ENCODE results near the gene LYPD6.
A peak's percentile ranks its signal among the peaks of the same experiment; 100 is the strongest.

The LYPD6 gene

DNA sequence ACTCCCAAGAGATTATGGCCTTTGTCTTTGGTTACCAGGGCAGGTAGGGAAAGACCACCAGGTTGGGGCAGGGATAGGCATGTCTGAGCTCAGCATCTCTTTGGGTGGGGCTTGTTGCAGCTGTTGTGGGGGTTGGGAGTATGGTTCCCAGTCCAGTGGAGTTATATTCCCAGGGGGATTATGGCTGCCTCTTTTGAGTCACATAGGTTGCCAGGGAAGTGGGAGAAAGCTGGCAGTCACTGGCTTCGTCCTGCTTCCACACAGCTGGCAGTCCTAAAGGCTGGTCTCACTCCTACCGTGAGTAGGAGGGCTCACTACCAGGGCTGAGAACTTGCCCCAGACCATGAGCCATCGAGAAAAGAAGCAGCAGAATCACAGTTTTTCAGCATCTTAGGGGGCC is 79.1 kb downstream of the LYPD6 start:
- no peak for DNase-seq (ENCODE audit: low read depth, low spot score)

DNA sequence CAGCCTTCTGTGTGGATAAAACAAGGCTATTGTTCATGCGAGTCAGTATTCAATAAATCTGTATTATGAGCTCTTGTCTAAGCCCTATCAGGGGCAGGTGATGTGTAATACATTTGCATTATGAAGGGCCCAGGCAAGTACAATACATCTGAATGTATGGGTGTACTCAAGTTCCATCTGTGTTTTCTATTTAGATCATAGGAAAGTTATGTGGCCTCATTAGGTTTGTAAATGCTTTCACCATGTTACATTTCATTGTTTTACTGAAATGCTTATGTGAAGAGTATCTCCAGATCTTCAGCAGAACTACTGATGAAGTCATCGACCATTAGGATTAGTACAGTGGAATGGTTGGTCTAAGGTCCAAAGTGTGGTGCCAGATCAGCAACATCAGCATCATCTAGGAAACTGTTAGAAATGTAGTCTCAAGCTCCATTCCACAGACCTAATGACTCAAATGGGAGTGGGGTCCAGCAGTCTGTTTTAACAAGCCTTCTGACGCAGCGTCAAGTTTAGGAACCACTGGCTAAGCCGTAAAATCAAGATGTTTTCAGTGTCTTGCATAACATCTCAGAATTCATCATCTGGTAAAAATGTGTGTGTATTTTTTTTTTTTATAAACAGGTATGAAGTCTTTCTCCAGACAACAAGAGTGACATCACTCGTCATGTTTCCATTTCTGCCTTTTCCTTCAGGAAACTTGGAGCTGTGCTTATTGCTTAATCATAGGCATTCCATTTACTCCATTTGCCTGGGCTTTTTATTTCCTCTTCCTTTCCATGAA is 80.5 kb downstream of the LYPD6 start:
- no peak for DNase-seq (ENCODE audit: low read depth, low spot score)

DNA sequence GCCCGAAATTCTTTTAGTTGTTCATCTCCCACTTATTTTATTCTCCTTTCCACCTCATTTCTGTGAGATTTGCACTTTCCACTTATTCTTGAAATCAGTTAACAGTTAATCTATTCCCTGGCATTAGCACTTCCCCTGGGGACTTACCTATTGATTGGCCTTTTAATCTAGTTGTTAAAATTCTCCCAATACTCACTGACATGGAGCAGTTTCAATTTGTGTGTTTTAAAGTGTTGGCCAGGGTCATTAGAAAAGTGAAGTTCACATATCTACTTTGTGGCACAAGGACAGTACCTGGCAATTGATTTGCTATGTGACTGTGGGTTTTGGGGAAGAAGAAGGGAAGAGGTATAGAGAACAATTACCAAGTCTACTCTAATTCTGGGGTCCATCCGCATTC is 83.1 kb downstream of the LYPD6 start:
- no peak for DNase-seq (ENCODE audit: low read depth, low spot score)

DNA sequence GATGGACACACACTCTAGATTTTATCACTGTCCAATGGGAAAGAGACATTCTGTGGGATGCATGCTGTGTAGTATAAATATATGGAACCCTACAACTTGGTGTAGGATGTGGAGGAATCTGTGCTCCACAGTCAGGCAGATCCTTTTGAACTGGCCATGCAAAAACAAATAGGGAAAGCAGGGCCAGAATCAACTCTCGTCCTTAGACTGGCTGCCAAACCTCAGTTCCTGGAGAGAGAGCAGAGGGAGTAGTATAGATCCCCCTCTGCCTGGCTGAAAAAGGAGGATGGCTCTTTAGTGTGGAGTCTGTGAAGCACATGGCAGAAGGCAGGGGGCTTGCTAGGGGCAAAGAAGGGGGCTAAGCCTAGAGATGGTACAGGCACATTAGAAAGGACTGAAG is 84.7 kb downstream of the LYPD6 start:
- DNase-seq (ENCODE audit: low read depth, low spot score): peak; percentile 1

DNA sequence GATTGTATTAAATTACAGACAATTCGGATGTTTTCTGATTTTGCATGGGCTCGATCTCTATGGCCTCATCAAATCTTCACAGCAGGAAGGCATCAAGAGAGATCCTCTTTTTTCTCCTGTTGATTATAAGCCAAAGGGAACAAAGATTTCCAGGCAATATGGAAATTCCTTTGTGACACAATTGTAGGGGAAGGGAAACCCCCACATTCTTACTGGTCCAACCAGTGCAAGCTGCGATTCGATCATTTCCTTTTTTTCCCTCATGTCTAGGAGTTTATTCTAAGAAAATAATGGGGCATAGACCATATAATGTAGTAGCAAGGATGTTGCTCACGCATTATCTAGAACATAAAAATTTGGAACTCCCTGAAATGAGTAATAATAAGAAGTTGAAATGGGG is 87.7 kb downstream of the LYPD6 start:
- no peak for DNase-seq (ENCODE audit: low read depth, low spot score)

DNA sequence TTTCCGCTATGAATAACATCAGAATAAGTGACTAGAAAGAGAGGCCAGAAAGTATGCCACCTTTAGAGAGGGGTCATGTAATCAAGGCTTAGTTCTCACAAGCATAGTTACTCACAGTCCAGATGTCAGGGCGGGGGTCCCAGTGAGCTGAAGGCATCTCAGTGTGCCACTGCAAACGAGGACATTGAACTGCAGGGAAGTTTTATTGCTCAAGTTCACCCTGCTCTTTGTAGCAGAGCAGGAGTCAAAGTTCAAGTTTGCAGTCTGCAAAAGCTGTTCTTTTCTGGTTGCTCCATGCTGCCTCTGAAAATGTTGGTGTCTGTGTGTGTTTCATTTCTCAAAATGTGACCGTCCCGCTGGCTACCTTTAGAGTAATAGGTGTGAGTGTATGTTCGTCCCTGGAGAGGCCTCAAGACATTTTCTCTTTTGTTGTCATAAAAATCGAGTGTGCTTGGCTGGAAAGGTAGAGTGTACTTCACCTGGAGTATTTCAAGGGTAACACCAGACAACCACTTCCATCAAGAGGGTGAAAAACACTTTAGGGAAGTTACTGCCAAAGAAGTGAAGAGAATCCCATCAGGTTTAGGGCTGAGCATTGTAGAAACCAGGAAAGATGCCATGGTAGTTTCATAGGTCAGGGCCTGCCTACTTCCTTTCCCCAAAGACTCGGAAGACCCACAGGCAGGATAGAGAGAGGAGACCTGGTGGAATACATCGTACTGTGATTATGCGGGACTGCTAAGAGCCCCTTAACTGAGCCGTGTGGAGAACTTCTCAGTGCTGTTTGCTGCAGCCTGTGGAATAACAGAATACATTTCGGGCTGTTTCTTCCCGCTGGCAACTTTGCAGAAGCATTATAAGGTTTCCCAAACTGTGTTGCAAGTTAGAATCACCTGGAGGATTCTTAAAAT is 89.9 kb downstream of the LYPD6 start:
- peak; percentile 10 for DNase-seq (ENCODE audit: low read depth, low spot score)

DNA sequence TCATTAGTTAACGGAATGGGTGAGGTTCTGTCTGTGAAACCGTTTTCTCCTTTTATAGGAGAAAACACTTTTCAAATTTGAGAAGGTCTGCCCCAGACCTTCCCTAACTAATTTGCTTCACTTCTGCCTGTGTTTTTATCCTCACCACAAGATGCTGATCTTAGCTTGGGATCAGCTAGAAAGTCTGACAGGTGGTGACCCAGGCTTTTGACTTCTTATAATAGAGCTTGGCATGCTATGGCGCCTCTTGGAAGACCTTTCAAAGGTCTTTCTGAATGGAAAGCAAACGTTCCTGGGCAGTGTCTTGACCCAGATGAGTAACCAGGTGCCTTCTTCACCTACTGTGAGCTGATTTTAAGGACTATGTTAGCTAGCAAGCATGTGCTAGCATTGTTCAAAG is 91.4 kb downstream of the LYPD6 start:
- no peak for DNase-seq (ENCODE audit: low read depth, low spot score)

DNA sequence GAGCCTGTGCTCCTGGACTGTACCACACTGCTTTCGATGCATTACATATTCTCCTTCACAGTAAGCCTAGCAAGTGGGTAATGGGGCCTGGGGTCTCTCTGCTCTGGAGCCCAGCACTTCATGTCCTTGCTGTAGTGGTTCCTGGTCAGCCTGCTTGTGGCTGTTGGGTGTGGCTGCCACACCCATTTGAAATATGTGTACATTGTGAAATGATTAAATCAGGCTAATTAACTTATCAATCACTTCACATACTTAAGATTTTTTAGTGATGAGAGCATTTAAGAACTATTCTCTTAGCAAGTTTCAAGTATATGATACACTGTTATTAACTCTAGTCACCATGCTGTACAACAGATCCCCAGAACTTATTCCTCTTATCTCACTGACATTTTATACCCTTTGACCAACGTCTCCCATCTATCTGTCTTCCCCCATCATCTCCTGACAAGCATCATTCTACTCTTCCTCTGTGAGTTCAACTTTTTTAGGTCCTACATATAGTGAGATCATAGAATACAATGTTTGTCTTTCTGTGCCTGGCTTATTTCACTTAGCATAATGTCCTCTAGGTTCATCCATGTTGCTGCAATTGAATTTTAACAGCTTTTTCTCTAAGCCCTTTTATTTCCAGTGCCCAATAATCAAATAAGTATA is 92.1 kb downstream of the LYPD6 start:
- no peak for DNase-seq (ENCODE audit: low read depth, low spot score)

DNA sequence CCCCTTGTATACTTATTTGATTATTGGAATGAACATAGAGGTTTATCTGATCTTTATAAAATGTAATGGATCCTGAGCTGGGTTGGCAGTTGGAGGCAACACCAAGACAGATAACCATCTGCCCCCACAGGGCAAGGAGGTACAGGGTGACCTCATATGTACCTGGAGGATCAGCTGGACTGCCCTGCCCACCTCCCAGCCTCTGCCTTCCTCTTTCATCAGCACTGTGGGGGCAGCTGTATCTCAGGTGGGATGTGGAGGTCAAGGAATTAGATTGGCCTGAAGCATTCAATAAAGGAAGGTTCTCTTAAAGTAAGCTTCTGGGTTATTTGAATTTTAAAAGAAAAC is 92.6 kb downstream of the LYPD6 start:
- DNase-seq (ENCODE audit: low read depth, low spot score): no peak

DNA sequence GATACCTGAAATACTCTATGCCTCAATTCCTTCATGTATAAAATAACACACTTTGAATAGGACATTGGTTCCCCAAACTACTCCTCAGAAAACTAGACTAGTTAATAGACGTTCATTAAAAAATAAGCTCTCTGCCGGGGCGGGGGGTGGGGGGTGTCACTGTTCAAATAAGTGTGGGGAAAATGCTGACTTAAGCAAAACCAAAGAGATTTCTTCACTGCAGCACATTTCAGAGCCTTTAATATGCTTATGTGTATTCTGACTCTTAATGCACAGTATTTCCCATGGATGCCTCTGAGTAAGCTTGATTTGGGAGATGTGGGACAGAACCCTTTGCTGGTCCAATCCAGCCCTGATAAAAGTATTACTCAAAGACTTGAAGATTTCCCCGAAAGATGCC is 93.2 kb downstream of the LYPD6 start:
- DNase-seq (ENCODE audit: low read depth, low spot score): no peak

DNA sequence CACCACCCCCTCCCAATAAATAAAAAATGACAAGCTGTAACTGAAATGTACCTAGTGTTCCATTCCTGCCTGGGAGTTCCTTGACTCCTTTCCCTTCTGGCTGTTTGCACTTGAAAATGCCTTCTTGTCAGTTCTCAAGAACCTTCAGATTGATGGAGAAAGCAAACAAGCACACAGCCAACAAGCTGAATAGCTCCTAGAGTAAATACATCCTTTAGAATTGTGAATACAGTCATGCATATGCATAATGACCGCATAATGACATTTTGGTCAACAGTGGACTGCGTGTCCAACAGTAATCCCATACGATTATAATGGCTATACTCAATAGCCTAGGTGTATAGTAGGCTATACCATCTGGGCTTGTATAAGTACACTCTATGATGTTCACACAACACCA is 97.0 kb downstream of the LYPD6 start:
- DNase-seq (ENCODE audit: low read depth, low spot score): no peak

DNA sequence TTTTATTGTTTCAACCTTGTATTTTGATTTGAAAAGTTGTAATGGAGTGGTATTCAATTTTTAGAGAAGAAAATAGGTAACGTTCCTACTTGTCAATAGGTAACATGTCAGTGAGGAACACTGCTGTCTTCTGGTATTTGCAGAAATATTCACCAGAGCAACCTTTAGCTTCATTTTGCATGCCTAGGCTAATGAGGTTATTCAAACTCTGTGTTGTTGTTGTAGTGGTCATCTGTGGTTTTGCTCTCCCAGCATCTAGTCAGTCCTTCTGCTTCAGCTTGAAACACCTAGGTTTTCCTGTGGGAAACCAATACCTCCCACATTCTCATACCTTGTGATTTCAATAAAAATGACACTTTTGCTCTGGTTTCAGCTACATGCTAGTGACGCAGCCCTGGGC is 98.4 kb downstream of the LYPD6 start:
- DNase-seq (ENCODE audit: low read depth, low spot score): no peak

DNA sequence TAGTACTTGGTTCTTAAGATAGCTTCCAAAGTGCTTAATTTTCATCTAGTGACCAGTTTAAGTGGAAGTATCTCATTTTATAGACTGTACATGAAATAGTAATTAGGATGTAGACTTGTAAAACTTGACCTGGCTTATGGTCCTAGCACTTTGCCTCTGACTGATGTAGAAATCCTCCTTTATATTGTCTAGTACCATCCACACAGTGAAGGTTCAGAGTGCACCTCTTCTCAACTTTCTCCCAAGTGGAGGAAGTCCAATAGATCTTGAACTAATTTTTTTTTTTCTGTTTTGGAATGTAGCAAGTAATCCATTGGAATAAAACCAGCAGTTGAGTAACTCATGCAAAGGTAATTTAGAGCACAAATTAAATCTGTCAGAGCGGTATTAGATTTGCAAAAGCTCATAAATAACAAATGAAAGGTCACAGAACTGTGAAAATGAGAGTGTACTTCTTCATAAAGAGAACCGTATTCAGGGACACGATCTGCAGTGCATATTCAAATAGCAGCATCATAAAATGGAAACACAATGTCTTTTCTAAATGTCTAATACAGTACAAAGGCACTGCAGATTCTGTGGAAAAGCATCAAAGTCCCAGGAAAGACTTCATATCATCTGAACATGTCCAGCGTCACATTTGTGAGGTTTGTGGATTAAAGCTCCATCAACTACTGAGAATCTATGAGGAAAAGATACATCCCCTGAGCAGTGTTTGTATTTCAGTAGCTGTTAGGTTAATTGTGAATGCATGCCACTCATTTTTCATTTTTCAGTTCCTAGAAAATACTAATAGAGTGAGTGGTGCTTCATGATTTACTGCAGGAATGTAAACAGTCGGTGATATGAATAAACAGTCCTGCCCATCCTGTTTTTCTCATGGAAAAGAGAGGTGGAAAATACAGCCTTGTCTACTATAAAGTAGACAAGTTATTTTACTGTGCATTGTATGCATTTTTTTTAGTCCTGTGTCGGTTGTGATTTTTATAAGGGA is 100.7 kb downstream of the LYPD6 start:
- DNase-seq (ENCODE audit: low read depth, low spot score): no peak

DNA sequence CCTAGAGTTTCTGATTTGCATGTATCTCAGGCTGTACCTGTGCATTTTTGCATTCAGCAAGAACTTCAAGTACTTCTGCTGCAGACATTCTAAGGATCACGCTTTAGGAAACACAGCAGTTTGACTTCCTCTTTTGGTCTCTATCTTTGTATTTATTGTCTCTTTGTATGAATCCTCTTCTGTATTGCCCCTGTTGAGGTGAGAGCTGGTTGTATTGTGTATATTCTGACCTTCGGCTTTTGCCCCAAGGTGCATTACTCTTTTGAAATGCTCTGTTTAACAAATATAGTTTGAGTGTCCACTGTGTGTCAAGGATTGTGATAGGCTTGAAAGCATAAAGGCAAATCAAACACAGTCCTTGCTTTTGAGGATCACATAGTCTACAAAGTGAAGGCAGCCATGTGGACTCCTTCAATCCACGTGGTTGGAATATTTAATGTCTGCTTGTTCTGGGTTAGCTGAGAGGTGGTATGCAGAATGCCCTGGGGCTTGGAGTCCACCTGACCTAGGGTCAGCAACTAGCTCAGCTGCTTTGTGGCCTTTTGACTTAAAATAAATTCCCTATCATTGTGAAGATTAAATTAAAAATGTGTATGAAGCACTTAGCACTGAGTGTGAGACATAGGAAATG is 108.1 kb downstream of the LYPD6 start:
- no peak for DNase-seq (ENCODE audit: low read depth, low spot score)

DNA sequence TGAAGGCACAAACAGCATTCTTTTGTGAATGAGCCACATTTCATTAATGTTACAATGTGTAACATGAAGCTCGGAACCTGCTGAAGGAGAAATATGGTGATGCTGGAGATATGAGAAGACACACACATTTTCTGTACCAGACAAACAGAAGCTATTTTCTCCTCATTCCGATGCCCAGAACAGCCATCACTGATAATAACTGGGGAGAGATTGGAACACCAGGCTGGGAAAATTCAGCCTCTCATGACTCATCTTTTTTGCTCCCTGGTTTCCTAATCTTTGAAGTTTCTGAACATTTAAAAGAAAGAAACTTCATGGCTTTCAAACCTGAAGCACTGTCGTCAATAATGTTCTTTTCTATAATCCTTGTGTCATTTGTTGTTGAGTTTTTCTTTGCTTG is 110.9 kb downstream of the LYPD6 start:
- DNase-seq (ENCODE audit: low read depth, low spot score): no peak

DNA sequence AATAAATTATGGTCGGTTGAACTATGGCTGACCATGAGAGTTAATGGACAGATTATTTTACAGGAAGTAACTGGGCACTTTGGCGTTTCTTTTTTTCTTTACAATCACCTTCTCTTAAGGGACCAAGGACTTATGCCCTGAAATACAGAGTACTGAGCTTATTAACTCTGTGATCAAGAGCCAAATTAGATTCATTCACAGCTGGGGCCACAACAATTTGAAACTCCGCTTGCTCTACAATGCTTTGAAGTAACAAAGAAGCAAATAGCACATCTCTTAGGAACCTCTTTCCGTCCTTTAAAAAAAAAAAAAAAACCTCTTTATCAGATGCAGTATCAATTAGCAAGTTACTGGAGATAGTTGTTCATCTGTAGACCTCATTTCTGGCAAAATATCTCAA is 112.0 kb downstream of the LYPD6 start:
- DNase-seq (ENCODE audit: low read depth, low spot score): no peak

DNA sequence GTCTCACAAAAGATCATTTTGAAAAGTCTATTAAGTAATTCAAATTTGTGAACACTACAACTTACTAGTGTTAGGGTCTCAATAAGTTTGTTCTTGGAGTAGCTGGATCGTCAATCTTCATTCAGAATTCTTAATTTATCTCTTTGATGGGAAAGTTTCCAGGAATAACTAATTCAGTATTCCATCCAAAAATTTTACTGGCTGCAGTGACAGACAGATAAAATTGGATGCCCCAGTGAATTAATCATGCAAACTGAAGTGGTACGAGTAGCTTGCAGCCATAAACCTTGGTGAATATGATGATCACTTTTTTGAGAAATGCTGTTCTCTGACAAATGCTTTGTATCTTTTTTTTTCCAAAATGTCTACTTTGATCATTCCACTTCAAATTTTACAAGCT is 112.8 kb downstream of the LYPD6 start:
- no peak for DNase-seq (ENCODE audit: low read depth, low spot score)

DNA sequence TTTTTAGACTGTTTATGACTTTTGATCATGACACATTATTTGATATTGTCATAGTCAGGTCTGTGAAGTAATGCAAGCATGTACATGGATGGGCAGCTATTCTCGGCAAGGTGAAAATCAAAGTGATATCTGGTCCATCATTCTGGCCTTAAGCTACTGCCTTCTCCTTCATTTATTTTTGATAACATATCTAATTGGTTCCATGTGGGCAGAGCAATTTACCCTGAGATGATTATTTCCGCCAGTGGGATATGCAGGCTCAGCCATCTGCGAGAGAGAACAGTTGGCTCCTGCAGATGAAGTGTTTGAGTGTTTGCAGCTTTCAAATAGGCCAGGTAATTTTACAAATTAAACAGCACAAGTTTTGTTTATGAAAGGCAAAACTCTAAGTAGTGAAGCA is 116.4 kb downstream of the LYPD6 start:
- no peak for DNase-seq (ENCODE audit: low read depth, low spot score)

DNA sequence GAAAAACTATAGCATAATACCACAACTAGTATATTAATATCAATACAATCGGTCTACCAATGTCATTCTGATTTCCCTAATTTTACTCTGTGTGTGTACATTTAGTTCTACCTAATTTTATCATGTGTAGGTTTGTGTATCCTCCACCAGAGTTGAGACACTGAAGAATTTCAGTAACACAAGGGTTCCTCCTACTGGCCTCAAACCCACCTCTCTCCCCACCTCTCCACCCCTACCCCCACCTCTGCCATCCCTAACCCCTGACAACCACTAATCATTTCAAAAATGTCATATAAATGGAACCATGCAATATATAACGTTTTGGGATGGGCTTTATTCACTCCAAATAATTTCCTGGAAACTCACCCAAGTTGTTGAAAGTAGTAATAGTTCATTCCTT is 117.9 kb downstream of the LYPD6 start:
- no peak for DNase-seq (ENCODE audit: low read depth, low spot score)

DNA sequence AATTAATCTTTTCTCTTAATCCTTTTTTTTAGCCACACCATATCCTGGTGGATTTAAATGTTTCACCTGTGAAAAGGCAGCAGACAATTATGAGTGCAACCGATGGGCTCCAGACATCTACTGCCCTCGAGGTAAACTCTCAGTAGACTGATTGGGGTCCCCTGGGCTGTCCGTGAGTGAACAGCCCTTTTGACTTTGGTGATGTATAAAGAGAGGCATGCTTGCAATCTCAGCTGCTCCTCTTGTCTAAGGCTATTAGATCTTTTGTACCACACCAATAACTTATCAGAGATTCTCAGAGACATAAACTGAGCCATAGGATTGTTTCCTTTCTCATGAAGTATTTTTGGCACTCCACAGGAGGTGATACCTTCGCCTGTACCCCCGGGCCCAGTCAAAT is 118.6 kb downstream of the LYPD6 start:
- no peak for DNase-seq (ENCODE audit: low read depth, low spot score)

All from smooth muscle cell of the brain vasculature (primary cell).